Motor neuron (in vitro differentiated cells): ENCODE results near the gene BLTP3B. TPM values are rescaled to one million over a fixed set of nuclear protein-coding genes. Genes with fewer than 3 reads are reported as not detected.
"Not testable (repeated sequence)": the region's sequence is repeated elsewhere in the genome, so short reads cannot be mapped to it uniquely, and the experiment has no call there.

Source experiments
- ATAC-seq, 8 experiments: fragments of 200-7000 bp; cut with Tn5 transposase; replicated peaks in 6 of 8; 2 replicates each; pipeline ENCODE4 v1.8.0; 2021; ENCODE audit warnings: mild to moderate bottlenecking in 8 of 8, moderate library complexity in 8 of 8
- H3K27ac ChIP-seq, 2 donors: fragments of 250-450 bp; sonication (Bioruptor Pico); 2 replicates each; pipeline ENCODE4 v1.9.0; 2021; ENCODE audit warnings: antibody characterized with exemption in 2 of 2, mild to moderate bottlenecking in 2 of 2, moderate library complexity in 1 of 2
- H3K4me1 ChIP-seq, 2 donors: fragments of 250-450 bp; sonication (Bioruptor Pico); replicated peaks in 1 of 2; 2 replicates each; pipeline ENCODE4 v1.6.1; 2021; ENCODE audit warnings: antibody characterized with exemption in 2 of 2, mild to moderate bottlenecking in 2 of 2, moderate library complexity in 1 of 2
- H3K4me3 ChIP-seq, 5 donors: fragments of 250-450 bp; sonication (Bioruptor Pico); 2 replicates each; pipeline ENCODE4 v1.9.0; 2021; ENCODE audit warnings: antibody characterized with exemption in 5 of 5, mild to moderate bottlenecking in 5 of 5, moderate library complexity in 4 of 5
- WGBS, 10 experiments: fragments of 450-650 bp; shearing (Covaris generic); methylation state at CpG; one replicate each; pipeline ENCODE4 v1.0.0; 2022; 5-methylcytosine and 5-hydroxymethylcytosine counted together
- in situ Hi-C, 9 experiments: fragments of 400-800 bp; cut with MboI; loops; one replicate each; pipeline ENCODE4 v1.15.0; 2021; ENCODE audit warnings: low sequenced_read_pairs in 9 of 9, low pct_unique_long_range_greater_than_20kb in 2 of 9; ENCODE audit not compliant: unreplicated experiment in 9 of 9
- total RNA-seq, 8 experiments: library from RNA; unstranded; fragments of 300-600 nt; gene quantifications; 2 replicates each; pipeline versions ENCODE4 v1.2.3 to v1.2.4, GENCODE V29; 2022

BLTP3B gene, protein sequence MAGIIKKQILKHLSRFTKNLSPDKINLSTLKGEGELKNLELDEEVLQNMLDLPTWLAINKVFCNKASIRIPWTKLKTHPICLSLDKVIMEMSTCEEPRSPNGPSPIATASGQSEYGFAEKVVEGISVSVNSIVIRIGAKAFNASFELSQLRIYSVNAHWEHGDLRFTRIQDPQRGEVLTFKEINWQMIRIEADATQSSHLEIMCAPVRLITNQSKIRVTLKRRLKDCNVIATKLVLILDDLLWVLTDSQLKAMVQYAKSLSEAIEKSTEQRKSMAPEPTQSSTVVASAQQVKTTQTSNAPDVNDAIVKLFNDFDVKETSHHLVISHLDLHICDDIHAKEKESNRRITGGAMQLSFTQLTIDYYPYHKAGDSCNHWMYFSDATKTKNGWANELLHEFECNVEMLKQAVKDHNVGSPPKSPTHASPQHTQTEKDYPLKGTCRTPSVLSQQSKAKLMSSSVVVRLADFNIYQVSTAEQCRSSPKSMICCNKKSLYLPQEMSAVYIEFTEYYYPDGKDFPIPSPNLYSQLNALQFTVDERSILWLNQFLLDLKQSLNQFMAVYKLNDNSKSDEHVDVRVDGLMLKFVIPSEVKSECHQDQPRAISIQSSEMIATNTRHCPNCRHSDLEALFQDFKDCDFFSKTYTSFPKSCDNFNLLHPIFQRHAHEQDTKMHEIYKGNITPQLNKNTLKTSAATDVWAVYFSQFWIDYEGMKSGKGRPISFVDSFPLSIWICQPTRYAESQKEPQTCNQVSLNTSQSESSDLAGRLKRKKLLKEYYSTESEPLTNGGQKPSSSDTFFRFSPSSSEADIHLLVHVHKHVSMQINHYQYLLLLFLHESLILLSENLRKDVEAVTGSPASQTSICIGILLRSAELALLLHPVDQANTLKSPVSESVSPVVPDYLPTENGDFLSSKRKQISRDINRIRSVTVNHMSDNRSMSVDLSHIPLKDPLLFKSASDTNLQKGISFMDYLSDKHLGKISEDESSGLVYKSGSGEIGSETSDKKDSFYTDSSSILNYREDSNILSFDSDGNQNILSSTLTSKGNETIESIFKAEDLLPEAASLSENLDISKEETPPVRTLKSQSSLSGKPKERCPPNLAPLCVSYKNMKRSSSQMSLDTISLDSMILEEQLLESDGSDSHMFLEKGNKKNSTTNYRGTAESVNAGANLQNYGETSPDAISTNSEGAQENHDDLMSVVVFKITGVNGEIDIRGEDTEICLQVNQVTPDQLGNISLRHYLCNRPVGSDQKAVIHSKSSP (N-terminal part only)
- total RNA-seq: 10 to 100 TPM; 19.4 to 39.5 (median 20.9) TPM

DNA sequence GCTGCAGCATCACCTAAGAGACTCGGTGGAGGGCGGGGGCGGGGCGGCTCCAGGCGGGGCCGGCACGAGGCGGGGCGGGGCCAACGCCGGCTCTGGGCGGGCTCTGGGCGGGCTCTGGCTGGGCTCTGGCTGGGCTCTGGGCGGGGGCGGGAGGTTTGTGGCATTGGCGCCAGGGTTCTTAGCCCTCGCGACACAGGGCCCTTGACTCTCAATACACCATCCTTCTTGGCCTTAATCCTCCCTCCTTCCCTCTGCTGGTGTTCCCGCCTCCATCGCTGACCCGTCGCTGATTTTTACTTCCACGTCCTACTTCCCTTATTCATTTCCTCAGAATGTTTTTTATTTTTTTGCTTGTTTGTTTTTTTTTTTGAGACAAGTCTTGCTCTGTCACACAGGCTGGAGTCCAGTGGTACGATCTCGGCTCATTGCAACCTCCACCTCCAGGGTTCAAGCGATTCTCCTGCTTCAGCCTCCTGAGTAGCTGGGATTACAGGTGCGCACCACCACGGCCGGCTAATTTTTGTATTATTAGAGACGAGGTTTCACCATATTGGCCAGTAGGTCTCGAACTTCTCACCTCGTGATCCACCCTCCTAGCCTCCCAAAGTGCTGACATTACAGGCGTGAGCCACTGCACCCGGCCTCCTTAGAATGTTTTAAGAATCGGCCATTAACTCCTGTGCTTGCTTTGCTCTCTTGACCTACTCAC, at the start of gene BLTP3B:
BLTP3B (minus strand) TSS at position 24 of the 709 bp plus-strand sequence. CDS start 239 bp downstream, outside the sequence.
- Histone ChIP-seq H3K27ac (peak within 1 kb of the TSS; percentile 98 to 99), H3K4me1 (peaks cover 4 to 25% of the 10 kb centered on the region in 2 donors), H3K4me3 (peak within 1 kb of the TSS; percentile 81 to 100 (median 98))
- in situ Hi-C loops: loop anchor here in 1 of 9 experiments (25.0 kb wide), 1 partner anchor 331 kb away; no protein-coding TSS in a partner anchor
- WGBS, 10 experiments: 10 to 100% (median 84%) methylated on average over 1 to 17 of the region's 35 CpGs
- ATAC-seq: peak; percentile 68 to 93 (median 91)

DNA sequence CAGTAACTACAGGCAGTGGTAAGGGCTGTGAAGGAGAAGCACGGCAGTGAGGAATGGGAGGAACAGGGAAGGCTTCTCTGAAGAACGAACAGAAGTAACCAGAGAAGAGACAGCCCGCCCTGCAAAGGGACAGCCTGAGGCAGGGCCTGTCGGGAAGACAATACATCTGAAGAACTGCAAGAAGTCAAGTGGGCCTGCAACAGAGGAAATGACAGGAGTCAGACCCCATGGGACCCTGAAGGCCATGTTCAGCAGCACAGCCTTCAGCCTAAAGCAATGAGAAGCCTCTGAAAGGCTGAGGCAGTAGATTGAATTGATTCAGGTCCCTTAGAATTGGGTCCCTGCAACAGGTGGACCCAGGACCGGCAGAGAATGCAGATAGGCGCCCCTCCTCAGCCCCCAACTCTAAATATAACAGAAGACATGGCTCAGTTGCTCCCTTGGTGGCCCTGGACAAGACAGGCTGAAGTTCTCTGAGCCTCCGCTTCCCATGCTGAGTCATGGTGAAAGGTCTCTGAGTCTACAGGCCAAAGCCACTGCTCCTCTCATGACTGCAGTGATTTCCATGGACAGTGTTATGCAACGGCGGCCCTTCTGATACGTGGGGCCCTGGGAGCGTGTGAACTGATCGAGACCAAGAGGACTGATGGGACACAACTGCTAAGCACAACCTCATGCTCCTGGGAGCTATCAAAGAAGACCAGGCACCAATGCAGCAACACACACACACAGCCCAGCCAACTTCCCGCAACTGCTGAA, 47.1 kb upstream of the BLTP3B start:
- in situ Hi-C loops: loop anchor here in 2 of 9 experiments (25.0 kb wide), 1 partner anchor 378 kb away; no protein-coding TSS in a partner anchor
- WGBS, 10 experiments: 20 to 100% (median 80%) methylated on average over 1 to 8 of the region's 13 CpGs; no CpG with 5 or more reads in 2 of the 10 experiments

GRCh38 chr12:100188888-100189635, 46.4 kb upstream of the BLTP3B start:
- in situ Hi-C loops: loop anchor here in 2 of 9 experiments (25.0 kb wide), 1 partner anchor 377 kb away; no protein-coding TSS in a partner anchor
- H3K27ac ChIP-seq, H3K4me3 ChIP-seq, H3K4me1 ChIP-seq, ATAC-seq: not testable (repeated sequence)
- WGBS, 10 experiments: 17 to 100% (median 80%) methylated on average over 1 to 5 of the region's 11 CpGs; no CpG with 5 or more reads in 4 of the 10 experiments

More for the DNA sequence above, 47.1 kb upstream of the BLTP3B start:
- H3K27ac ChIP-seq: no peak overlapping the region
- no peak overlapping the region for H3K4me3 ChIP-seq
- ATAC-seq: no peak
- no peaks in the 10 kb centered on the region for H3K4me1 ChIP-seq

DNA sequence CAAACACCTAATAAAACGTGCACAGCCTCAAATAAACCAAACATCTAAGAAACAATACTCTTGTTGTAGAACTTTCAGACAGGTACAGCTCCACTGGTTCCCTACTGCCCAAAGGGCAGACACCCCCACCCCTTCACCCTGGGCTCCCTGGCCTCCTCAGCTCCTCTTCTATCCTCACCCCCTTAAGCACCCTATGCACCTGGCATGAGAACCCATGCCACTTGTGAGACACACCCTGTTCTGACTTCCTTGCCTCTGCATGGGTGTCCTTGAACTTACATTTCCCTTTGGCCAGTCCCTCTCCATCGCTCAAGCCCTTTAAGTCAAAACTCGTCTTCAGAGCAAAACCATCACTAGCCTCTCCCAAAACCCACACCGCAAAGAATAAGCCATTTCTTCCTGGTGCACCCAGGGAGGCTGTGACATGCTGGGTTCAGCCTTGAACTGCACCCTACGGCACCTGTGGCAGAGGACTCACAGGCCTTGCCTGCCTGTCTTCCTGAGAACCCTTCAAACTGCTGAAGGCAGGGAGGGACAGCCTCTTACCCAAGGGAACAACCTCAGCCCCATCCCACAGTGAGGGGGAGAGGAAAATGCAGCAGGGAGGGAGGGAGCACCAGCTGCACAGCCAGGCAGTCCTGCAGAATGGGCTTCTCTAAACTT, 45.3 kb upstream of the BLTP3B start:
- WGBS, 10 experiments: 67 to 100% (median 95%) methylated on average over 1 to 4 of the region's 5 CpGs; no CpG with 5 or more reads in 1 of the 10 experiments
- H3K4me3 ChIP-seq: no peak overlapping the region
- no peak for ATAC-seq
- H3K4me1 ChIP-seq: no peaks in the 10 kb centered on the region
- in situ Hi-C loops: loop anchor here in 2 of 9 experiments (25.0 kb wide), 1 partner anchor 376 kb away; no protein-coding TSS in a partner anchor
- no peak overlapping the region for H3K27ac ChIP-seq

DNA sequence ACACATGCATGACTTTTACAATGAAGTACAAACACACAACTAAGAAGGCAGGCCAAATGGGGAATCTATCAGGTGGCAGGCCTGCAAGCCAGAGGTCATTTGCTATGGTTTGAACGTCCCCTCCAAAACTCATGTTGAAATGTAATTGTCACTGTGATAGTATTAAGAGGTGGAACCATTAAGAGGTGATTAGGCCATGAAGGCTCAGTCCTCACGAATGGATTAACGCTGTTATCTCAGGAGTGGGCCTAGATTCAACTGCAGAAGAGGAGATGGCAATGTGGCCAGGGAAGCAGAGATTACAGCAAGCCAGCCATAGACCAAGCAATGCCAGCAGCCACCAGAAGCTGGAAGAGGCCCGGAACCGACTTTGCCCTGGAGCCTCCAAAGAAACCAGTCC, 44.4 kb upstream of the BLTP3B start:
- no peak for ATAC-seq
- in situ Hi-C loops: loop anchor here in 2 of 9 experiments (25.0 kb wide), 1 partner anchor 375 kb away; no protein-coding TSS in a partner anchor
- H3K27ac ChIP-seq: no peak overlapping the region
- no peak overlapping the region for H3K4me3 ChIP-seq
- no peaks in the 10 kb centered on the region for H3K4me1 ChIP-seq
- 82 to 100% (median 92%) methylated on average over 2 to 5 of the region's 5 CpGs; no CpG with 5 or more reads in 5 of the 10 experiments for WGBS, 10 experiments

- Histone ChIP-seq H3K4me3 (no peak overlapping the region), H3K27ac (no peak overlapping the region), H3K4me1 (no peaks in the 10 kb centered on the region)
- in situ Hi-C loops: loop anchor here in 2 of 9 experiments (25.0 kb wide), 1 partner anchor 374 kb away; no protein-coding TSS in a partner anchor
- ATAC-seq: no peak
- WGBS, 10 experiments: 16 to 100% (median 84%) methylated on average over 1 to 6 of the region's 6 CpGs; no CpG with 5 or more reads in 2 of the 10 experiments
These were observed 43.4 kb upstream of the BLTP3B start for GRCh38 chr12:100186071-100186470.

DNA sequence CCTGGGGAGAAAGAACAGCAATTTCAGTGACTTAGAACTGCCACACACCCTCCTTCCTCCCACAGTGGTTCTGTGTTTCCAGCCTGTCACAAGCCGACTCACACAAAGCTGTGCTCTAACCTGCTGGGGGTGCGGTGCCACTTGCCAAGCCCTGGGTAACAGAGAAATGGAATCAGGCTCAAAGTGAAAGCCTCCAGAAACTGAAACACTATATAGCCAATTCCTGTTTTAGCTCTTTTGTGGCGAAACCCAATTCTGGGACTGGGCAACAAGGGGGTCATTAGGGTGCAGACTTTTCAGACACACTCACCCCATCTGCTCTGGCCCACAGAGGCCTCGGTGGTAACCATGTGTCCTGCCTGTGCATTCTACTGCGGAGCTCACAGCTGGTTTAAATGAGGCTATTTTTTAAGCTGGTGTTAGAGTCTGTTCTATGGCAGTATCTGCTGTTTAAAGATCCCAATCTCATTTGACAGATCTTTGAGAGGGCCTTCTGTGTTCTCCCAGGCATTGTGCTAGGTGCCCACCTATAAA, 42.8 kb upstream of the BLTP3B start:
- Histone ChIP-seq H3K27ac (no peak overlapping the region), H3K4me1 (no peaks in the 10 kb centered on the region), H3K4me3 (no peak overlapping the region)
- ATAC-seq: peak in 2 of 8 experiments; percentile 61
- in situ Hi-C loops: loop anchor here in 2 of 9 experiments (25.0 kb wide), 1 partner anchor 373 kb away; no protein-coding TSS in a partner anchor
- 33 to 100% (median 71%) methylated on average over 1 to 4 of the region's 5 CpGs; no CpG with 5 or more reads in 5 of the 10 experiments for WGBS, 10 experiments

DNA sequence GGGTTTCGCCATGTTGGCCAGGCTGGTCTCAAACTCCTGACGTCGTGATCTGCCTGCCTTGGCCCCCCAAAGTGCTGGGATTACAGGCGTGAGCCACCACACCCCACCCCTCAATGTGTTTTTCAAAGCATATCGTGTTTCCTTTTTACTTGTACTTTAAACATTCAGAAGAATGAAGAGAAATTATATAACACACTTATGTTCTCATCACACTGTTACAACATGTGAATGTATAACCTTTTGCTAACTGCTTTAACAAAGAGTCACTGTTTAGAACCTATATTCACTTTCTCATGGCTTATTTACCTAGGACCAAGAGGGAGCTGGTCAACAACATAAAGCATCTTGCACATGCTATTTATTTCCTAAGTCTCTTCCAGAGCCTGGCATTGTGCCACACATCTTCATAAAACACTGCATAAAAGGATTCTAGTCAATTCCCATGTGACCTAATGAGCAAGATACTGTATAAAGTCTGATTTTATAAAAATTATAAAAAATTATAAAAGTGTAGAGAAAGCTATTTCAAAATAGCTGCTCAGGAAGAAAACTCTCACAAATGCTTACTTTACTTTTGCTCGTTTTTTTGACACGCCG, 42.0 kb upstream of the BLTP3B start:
- H3K4me3 ChIP-seq: no peak overlapping the region
- in situ Hi-C loops: loop anchor here in 2 of 9 experiments (25.0 kb wide), 1 partner anchor 372 kb away; no protein-coding TSS in a partner anchor
- WGBS, 10 experiments: 73 to 100% (median 93%) methylated on average over 2 to 8 of the region's 8 CpGs; no CpG with 5 or more reads in 3 of the 10 experiments
- no peaks in the 10 kb centered on the region for H3K4me1 ChIP-seq
- ATAC-seq: no peak
- H3K27ac ChIP-seq: no peak overlapping the region

GRCh38 chr12:100179252-100179651, 36.6 kb upstream of the BLTP3B start:
- H3K27ac ChIP-seq: no peak overlapping the region
- in situ Hi-C loops: loop anchor here in 2 of 9 experiments (25.0 kb wide), 1 partner anchor 367 kb away; no protein-coding TSS in a partner anchor
- WGBS, 10 experiments: 42 to 100% (median 93%) methylated on average over 1 to 2 of the region's 2 CpGs; no CpG with 5 or more reads in 3 of the 10 experiments
- H3K4me1 ChIP-seq: no peaks in the 10 kb centered on the region
- ATAC-seq: peak in 2 of 8 experiments; percentile 48 to 63
- H3K4me3 ChIP-seq: no peak overlapping the region
